ENCODE data around the gene CGNL1.

Gene CGNL1

DNA sequence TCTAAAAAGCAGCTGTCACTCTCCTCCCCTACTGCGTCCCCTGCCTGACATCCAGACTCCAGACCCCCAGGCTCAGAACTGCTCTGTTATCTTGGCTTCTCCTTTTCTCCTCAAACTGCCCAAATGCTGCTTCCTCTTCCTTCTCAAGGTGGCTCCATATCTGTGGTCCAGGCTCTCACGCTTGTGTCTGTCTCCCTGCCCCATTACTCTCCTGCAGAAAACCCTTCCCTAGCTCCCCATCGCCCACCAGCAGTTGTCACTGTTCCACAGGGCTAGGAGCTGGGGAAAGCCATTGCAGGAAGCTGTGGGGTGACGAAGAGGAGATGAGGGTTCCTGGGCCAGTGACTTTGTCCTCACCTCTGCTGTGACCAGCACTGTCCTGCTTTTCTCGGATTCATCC, 30.7 kb upstream of the CGNL1 start:
- Histone ChIP-seq H3K27me3 (ENCODE audit: insufficient read depth, poor library complexity, severe bottlenecking) (no peaks in the 10 kb centered on the region), H3K27ac (replicated peaks) (no peak overlapping the region), H3K4me3 (replicated peaks; ENCODE audit: insufficient read depth, low read length) (no peak overlapping the region)
- TF ChIP-seq SPI1 (IDR thresholded peaks at IDR 0.05; ENCODE audit: borderline replicate concordance, low read depth) = peak; percentile 61; the same call in 1 of the 2 replicates
- TF ChIP-seq, protein P1, sequence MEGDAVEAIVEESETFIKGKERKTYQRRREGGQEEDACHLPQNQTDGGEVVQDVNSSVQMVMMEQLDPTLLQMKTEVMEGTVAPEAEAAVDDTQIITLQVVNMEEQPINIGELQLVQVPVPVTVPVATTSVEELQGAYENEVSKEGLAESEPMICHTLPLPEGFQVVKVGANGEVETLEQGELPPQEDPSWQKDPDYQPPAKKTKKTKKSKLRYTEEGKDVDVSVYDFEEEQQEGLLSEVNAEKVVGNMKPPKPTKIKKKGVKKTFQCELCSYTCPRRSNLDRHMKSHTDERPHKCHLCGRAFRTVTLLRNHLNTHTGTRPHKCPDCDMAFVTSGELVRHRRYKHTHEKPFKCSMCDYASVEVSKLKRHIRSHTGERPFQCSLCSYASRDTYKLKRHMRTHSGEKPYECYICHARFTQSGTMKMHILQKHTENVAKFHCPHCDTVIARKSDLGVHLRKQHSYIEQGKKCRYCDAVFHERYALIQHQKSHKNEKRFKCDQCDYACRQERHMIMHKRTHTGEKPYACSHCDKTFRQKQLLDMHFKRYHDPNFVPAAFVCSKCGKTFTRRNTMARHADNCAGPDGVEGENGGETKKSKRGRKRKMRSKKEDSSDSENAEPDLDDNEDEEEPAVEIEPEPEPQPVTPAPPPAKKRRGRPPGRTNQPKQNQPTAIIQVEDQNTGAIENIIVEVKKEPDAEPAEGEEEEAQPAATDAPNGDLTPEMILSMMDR (IDR thresholded peaks at IDR 0.05; ENCODE audit: insufficient read depth, low read length) = no peak
- DNase-seq (ENCODE audit: low read depth in 1 of 2, low spot score in 1 of 2) = peak in 1 of 2 experiments; percentile 58

DNA sequence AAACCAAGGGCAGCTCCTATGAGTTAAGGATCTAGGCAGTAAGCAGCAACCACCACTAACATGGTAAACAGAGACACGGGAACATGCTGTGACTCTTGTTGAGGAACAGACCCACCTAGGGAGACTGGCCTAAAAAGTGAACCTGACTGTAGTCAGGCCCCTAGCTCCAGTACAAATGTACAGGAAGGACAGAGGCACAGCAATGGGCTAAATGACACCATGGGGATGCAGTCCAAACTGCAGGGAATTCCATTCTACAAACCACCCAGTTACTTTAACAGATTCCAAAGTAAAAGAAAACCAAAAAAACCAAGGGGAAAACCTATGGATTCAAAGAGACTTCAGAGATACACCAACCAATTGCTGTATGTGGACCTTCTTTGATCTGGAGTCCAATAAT, 28.2 kb upstream of the CGNL1 start:
- H3K4me3 ChIP-seq (replicated peaks; ENCODE audit: insufficient read depth, low read length) = no peak overlapping the region
- no peak overlapping the region for H3K27ac ChIP-seq (replicated peaks)
- H3K27me3 ChIP-seq (ENCODE audit: insufficient read depth, poor library complexity, severe bottlenecking) = no peaks in the 10 kb centered on the region
- DNase-seq (ENCODE audit: low read depth in 1 of 2, low spot score in 1 of 2) = no peak
- TF ChIP-seq SPI1 (IDR thresholded peaks at IDR 0.05; ENCODE audit: borderline replicate concordance, low read depth) (no peak), GABPA (IDR thresholded peaks at IDR 0.05; ENCODE audit: low read depth) (no peak), POLR2AphosphoS5 (IDR thresholded peaks at IDR 0.05; ENCODE audit: low read depth) (no peak)
- TF ChIP-seq, protein P1 (IDR thresholded peaks at IDR 0.05; ENCODE audit: insufficient read depth, low read length) = no peak
- TF ChIP-seq, protein P2, sequence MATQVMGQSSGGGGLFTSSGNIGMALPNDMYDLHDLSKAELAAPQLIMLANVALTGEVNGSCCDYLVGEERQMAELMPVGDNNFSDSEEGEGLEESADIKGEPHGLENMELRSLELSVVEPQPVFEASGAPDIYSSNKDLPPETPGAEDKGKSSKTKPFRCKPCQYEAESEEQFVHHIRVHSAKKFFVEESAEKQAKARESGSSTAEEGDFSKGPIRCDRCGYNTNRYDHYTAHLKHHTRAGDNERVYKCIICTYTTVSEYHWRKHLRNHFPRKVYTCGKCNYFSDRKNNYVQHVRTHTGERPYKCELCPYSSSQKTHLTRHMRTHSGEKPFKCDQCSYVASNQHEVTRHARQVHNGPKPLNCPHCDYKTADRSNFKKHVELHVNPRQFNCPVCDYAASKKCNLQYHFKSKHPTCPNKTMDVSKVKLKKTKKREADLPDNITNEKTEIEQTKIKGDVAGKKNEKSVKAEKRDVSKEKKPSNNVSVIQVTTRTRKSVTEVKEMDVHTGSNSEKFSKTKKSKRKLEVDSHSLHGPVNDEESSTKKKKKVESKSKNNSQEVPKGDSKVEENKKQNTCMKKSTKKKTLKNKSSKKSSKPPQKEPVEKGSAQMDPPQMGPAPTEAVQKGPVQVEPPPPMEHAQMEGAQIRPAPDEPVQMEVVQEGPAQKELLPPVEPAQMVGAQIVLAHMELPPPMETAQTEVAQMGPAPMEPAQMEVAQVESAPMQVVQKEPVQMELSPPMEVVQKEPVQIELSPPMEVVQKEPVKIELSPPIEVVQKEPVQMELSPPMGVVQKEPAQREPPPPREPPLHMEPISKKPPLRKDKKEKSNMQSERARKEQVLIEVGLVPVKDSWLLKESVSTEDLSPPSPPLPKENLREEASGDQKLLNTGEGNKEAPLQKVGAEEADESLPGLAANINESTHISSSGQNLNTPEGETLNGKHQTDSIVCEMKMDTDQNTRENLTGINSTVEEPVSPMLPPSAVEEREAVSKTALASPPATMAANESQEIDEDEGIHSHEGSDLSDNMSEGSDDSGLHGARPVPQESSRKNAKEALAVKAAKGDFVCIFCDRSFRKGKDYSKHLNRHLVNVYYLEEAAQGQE (IDR thresholded peaks at IDR 0.05; ENCODE audit: insufficient replicate concordance, low read depth) = no peak

DNA sequence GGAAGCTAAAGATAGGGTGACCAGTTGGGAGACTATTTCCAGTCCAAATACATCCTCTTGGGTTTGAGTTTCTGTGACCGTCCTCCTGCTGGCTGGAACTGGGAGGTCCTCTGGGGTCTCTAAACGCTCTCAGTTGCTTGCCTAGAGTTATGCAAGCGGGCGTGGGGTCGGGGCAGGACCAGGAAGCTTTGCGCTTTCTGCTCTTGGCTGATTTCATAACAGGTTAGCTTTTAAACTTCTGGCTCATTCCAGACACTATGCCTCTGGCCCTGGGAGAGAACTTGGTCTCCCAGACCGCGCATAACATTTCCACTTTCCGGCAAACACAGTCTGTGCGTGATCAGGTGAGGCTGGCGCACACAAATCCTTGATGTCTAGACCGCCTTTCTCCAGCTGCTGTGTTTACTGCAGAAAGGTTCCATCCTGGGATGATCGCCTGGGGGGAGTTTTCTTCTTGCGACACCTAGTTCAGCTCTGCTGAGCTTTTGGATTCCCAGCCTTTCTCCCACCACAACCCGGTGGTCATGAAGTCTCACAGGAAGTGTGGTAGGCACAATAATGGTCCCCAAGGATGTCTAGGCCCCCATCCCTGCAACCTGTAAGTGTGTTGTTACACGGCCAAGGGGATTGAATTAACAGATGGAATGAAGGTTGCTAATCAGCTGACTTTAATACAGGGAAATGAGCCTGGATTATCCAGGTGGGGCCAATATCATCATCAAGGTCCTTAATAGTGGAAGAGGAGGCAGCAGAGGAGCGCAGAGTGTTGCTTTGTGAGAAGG, 23.6 kb upstream of the CGNL1 start:
- DNase-seq (ENCODE audit: low read depth in 1 of 2, low spot score in 1 of 2) = no peak
- TF ChIP-seq GABPA (IDR thresholded peaks at IDR 0.05; ENCODE audit: low read depth) (no peak), SPI1 (IDR thresholded peaks at IDR 0.05; ENCODE audit: borderline replicate concordance, low read depth) (no peak), POLR2AphosphoS5 (IDR thresholded peaks at IDR 0.05; ENCODE audit: low read depth) (no peak)
- TF ChIP-seq, protein P2 (IDR thresholded peaks at IDR 0.05; ENCODE audit: insufficient replicate concordance, low read depth) = no peak
- TF ChIP-seq, protein P1 (IDR thresholded peaks at IDR 0.05; ENCODE audit: insufficient read depth, low read length) = no peak
- no peak overlapping the region for H3K4me3 ChIP-seq (replicated peaks; ENCODE audit: insufficient read depth, low read length)

More for the DNA sequence above, 23.6 kb upstream of the CGNL1 start:
- H3K27me3 ChIP-seq (ENCODE audit: insufficient read depth, poor library complexity, severe bottlenecking) = no peaks in the 10 kb centered on the region
- H3K27ac ChIP-seq (replicated peaks) = no peak overlapping the region

Data from HL-60 (cell line).